NCI-H1694 (cell line): ENCODE results near the gene ZC3H18.

ENCODE experiments used
- DNase-seq: peaks from one replicate; lab custom pipeline; 2025; lab: John Stamatoyannopoulos, UW

Gene ZC3H18

DNA sequence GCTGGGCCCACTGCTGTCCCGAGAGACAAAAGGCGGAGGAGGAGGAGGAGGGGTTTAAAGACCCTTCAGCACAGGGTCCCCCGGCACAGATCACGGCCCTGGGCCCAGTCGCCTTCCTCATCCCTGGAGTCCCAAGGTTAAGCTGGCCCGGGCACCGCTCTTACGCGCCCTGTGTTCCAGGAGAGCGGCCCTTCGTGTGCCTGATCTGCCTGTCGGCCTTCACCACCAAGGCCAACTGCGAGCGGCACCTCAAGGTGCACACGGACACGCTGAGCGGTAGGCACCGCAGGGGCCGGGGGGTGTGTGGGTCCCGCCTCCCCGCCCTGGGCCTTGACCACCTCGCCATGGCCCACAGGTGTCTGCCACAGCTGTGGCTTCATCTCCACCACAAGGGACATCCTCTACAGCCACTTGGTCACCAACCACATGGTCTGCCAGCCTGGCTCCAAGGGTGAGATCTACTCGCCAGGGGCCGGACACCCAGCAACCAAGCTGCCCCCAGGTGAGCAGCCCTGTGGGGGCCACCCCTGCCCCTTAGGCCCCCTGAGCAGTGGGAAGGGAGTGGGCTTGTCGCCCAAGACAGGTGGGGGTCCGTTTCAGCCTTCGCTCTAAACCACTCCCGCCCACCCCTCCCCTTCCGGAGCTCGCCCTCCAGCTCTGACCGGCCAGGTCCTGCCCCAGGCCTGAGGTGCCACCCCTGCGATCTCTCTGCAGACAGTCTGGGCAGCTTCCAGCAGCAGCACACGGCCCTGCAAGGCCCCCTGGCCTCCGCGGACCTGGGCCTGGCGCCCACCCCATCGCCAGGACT is 37.6 kb upstream of the ZC3H18 start:
- no peak for DNase-seq

DNA sequence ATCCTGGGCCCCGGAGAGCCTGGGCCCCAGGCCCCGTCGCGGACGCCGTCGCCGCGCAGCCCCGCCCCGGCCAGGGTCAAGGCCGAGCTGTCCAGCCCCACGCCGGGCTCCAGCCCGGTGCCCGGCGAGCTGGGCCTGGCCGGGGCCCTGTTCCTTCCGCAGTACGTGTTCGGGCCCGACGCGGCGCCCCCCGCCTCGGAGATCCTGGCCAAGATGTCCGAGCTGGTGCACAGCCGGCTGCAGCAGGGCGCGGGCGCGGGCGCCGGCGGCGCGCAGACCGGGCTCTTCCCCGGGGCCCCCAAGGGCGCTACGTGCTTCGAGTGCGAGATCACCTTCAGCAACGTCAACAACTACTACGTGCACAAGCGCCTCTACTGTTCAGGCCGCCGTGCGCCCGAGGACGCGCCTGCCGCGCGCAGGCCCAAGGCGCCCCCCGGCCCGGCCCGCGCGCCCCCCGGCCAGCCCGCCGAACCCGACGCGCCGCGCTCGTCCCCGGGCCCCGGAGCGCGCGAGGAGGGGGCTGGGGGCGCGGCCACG is 36.8 kb upstream of the ZC3H18 start:
- no peak for DNase-seq

DNA sequence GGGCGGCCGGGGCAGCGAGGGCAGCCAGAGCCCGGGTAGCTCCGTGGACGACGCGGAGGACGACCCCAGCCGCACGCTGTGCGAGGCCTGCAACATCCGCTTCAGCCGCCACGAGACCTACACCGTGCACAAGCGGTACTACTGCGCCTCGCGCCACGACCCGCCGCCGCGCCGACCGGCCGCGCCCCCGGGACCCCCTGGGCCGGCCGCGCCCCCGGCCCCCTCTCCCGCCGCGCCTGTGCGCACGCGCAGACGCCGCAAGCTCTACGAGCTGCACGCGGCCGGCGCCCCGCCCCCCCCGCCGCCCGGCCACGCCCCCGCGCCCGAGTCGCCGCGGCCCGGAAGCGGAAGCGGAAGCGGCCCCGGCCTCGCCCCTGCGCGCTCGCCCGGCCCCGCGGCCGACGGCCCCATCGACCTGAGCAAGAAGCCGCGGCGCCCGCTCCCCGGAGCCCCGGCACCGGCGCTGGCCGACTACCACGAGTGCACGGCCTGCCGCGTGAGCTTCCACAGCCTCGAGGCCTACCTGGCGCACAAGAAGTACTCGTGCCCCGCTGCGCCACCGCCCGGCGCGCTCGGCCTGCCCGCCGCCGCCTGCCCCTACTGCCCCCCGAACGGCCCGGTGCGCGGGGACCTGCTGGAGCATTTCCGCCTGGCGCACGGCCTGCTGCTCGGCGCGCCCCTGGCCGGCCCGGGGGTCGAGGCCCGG is 36.1 kb upstream of the ZC3H18 start:
- no peak for DNase-seq

DNA sequence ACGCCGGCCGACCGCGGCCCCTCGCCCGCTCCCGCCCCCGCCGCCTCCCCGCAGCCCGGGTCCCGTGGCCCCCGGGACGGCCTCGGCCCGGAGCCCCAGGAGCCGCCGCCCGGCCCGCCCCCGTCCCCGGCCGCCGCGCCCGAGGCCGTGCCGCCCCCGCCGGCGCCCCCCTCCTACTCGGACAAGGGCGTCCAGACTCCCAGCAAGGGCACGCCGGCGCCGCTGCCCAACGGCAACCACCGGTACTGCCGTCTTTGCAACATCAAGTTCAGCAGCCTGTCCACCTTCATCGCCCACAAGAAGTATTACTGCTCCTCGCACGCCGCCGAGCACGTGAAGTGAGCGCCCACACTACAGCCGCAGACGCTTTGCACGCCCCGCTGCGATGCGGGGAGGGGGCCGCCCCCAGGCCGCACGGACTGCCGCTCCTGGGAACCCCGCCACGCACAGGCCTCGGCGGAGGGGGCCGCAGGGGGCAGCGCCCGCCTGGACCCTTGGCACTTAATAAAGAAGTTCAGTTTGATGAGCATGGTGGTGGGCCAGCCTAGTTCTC is 35.5 kb upstream of the ZC3H18 start:
- DNase-seq = no peak

DNA sequence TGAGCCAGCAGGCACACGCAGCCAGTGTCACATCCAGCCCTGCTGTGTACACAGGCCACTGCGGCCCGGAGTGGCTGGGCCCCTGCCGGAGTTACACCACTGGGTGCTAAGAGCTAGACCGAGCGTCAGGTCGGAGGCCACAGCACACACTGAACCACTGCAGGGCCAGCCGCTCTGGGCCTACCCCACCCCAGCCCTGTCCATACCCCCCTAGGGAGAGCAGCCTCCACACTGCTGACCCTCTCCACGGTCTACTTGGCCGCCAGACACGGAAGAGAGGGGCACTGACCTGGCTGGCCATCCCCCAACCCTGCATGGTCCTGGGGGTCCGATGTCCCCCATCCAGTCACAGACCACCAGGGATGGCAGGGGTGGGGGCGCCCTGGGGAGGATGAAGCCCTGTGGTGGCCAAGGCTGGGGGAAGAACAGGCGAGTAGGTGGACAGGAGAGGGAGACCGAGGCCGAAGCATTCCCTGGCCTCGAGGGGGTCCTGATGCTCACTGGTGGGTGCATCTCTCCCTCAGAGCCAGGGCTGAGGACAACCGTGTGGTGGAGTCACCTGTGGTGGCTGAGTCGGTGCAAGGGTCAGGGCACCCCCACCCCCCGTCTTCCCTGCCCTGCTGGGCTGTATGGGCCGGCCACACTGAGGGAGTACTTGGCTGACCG is 34.9 kb upstream of the ZC3H18 start:
- DNase-seq = no peak

DNA sequence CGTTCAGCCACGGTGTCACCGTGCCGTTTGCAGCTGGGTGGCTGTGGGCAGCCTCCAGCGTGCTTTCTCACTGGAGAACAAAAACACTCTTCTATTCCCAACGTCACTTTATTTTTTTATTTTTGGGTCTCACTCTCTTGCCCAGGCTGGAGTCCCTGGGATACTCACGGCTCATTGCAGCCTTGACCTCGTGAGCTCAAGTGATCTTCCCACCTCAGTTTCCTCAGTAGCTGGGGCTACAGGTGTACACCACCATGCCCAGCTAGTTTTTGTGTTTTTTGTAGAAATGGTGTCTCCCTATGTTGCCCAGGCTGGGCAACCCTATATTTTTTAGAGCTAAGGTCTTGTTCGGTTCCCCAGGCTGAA is 34.4 kb upstream of the ZC3H18 start:
- no peak for DNase-seq

DNA sequence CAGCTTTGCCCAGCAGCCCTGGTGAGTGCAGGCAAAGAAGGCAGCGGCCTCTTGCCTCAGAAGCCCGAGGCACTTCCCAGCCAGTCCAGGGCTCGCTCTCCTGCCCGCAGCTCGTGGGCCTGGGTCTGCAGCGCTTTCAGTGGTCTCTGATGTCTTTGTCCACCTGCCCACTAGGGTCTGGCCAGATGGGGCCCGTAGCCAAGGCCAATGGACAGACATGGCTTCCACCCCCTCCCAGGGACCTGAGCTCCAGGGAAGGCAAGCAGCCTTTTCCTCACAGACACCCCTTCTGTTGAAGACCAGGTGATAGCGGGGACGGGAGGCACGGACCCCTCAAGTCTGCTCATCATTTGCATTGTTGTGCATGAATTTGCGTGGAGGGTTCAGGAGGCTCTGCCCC is 33.7 kb upstream of the ZC3H18 start:
- no peak for DNase-seq

DNA sequence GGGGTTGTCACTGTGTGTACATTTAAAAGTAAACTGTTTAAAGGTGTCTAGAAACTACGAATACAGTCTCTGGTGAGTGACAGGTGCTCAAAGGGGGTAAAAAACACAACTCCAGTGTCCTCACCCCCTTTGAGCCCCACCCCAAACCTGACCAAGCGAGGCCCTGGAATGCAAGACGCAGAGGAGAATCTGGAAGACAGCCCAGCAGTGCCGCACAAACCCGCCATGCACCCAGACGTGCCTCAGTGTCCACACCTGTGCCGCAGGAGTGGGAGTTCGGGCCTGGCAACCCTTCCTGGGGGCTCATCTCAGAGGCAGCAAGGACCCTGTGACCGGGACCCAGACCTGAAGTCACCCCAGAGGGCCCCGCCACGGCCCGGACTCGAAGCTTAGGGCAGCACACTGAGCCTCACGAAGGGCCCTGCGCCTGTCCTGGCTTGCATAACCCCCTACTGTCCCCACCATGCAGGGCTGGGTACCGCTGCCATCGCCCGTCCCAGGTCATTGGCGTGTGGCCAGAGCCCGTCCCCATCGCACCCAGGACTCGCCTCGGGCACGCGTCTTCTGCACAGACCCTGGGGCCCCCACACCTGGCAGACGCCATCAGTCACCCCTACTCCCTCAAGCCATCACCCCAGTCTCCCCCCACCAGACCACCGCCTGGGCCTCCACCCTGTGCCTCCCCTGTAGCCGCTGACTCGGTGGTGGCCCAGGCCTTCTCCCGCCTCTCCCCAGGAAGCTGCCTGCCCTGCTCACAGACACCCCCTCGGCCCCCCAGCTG is 33.0 kb upstream of the ZC3H18 start:
- DNase-seq = no peak

DNA sequence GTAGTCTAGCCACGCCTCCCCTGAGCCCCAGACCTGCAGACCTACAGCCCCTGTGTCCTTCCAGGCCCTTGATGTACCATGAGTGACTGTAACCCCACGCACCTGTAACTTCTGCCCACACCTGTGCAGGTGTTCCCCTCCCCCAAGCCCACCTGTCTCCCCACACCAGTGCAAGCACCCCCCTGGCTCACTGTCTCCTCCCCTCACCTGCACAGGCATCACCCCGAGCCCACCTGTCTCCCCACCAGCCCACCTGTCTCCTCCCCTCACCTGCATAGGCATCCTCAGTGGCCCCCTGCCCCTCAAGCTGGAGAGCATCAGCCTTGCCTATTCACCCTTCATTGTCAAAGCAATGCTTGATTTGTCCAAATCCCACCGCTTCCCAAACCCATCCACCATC is 32.3 kb upstream of the ZC3H18 start:
- DNase-seq = no peak

DNA sequence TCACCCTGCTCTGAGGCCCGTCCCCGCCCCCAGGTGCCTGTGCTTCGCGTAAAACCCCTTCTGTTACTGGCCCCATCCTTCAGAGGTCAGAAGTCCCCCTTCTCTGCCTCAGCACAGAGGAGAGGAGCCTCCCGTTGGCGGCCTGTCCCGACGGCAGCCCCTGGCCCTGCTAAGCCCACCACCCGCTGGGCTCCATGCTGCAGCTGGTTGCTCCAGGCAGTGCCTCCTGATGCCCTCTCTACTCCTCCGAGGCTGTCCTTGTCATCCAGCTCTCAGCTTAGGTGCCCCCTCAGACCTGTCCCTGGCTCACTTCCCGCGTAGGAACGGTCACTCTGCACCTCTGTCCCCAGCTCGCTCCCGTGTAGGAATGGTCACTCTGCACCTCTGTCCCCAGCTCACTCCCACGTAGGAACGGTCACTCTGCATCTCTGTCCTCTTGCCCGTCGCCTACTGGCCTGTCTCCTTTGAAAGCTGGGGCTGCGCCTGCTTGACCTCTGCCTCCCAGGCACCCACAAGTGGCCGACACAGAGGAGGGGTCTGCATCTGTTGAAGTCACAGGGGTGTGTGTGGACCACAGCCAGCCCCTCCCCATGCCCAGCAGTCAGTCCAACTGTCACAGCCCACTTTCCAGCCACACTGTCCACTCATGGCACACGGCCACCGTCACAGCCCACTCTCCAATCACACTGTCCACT is 31.7 kb upstream of the ZC3H18 start:
- DNase-seq = no peak

DNA sequence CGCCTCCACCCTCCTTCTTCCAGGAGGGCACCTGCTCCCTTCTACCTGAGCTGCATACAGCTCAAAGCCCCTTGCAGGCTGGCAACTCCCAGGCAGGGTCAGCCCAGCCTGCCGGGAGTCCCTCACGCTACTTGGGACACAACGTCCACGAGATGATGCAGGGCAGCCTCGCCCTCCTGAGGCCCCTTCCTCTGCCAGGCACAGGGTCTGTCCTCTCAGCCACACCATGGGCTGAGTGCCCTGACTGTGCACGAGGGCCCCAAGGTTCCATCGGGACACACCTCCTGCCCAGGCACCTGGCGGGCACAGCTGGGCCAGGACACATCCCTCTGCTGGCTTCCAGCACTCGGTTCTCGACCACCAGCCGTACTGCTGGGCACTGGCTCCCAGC is 30.9 kb upstream of the ZC3H18 start:
- DNase-seq = no peak

DNA sequence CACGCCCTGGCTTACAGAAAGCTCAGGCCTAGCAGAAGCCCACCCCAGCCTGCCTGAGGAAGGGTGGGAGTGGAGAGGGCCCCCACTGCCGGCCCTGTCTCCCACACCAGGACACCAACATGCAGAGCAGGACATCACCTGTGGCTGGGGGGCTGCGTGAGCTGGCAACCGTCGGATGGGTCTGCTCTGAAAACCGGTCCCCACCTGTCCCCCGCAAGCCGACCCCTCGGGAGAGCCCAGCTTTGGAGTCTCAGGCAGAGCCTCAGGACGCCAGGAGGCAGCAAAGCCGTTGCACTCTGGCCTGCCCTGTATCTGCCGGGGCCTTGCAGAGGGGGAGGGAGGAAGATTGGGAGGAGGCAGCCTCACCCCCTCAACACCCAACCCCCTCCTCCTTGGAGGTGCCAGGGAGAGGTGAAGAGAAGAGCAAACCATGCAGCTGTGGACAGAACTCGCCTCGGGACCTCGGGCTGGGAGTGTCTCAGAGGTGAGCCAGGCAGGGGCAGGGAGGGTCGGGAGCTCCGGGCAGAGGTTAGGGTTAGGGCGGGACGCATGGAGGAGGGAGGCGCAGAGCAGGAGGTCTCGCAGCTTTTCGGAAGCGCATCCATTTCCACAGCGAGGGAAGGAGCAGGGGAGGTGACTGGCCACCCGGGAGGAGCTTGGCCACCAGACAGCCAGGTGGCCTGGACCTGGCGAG is 30.4 kb upstream of the ZC3H18 start:
- DNase-seq = no peak

DNA sequence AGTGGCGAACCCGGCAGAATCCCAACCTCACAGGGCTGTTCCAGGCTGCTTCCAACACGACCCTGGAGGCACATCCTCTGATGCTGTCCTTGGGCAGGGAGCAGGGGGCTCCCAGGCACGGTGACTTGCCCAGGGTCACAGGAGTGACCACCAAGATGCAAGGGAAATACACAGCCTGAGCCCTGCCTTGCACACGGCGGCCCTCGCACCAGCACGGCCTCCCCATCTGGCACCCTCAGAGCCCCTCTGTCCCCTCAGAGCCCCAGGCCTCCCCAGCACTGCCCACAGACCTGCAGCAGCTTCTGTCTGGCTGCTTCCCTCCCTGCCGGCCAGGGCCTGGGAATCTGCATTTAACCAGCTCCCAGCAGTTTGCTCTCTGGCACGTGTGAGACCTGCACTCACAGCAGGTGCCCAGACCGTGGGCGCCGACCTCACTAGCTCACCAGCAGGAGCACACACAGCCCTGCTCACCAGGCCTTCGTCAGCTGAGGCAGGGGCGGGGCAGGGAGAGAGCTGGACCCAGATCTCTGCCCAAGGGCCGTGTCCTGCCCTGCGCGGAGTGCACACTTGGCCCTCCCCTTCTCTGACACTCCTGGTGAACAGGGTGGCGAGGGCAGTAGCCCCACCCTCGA is 29.7 kb upstream of the ZC3H18 start:
- DNase-seq = no peak

DNA sequence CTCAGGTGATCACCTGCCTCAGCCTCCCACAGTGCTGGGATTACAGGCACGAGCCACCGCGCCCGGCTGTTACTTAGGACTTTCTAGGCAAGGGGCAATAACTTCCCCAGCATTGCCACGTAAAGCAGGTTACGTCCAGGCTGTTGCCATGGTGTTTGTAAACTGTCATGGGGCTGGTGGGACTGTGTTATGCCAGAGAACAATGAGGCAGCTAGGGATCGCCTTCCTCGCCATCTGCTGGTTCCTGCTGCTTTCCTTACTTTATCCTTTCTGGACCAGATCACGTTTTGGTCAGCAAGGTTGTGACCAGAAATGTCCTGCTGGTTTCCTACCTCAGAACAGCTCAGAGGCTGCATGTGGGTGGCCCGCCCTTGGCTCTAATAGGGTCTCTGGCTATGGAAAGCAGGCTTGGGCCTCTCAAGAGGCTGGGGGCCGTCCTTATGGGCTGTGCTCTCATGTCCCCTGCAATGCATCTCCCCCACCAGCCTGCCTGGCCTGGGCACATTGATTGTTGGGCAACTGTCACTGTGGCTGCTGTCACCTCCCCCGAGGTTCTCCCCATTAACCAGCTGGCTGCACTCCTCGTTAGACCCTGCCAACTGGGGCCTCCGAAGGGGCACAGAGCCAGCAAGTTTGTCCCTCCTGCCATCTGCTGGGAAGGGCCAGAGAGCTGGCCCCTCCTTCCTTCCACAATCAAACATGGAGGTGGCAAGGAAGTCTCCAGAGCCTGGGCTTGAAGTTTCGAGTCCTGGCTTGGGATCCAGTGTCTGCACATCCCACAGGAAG is 28.2 kb upstream of the ZC3H18 start:
- DNase-seq = peak; percentile 26

DNA sequence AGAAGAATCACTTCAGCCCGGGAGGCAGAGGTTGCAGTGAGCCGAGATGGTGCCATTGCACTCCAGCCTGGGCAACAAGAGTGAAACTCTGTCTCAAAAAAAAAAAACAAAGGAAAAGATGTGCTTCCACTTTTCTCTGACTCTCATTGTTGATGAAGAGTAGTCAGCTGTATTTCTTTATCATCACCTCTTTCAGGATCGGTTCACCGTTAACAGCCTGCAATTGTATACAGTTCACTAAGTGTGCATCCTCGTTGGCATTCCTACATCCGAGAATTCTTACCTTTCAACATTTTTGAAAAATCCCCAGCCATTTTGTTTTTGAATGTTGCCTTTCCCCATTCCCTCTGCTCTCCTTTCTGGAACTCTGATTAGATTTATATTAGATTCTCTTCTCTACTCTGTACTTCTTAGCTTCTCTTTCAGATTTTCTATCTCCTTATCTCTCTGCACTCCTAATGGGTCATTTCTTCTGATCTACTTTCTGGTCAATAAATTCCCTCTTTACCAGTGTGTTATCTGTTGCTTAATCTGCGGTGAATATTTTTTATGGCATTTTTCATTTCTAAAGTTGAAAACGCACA is 26.9 kb upstream of the ZC3H18 start:
- DNase-seq = no peak

DNA sequence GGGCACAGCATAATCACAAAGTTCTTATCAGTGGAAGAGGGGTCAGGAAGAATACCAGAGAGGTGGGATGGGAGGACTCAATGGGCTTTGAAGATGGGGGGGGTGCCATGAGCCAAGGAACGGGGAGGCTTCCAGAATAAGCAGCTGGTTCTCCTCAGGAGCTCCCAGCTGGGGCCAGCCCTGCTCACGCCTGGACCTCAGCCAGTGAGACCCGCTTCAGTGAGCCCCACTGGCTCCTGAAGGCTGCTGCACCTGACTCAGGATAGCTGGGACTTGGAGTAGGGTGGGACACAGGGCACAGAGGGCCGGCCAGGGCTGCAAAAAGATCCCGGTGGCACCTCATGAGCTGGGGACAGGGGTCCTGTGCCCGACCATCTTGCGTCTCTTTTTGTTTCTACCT is 24.4 kb upstream of the ZC3H18 start:
- no peak for DNase-seq

DNA sequence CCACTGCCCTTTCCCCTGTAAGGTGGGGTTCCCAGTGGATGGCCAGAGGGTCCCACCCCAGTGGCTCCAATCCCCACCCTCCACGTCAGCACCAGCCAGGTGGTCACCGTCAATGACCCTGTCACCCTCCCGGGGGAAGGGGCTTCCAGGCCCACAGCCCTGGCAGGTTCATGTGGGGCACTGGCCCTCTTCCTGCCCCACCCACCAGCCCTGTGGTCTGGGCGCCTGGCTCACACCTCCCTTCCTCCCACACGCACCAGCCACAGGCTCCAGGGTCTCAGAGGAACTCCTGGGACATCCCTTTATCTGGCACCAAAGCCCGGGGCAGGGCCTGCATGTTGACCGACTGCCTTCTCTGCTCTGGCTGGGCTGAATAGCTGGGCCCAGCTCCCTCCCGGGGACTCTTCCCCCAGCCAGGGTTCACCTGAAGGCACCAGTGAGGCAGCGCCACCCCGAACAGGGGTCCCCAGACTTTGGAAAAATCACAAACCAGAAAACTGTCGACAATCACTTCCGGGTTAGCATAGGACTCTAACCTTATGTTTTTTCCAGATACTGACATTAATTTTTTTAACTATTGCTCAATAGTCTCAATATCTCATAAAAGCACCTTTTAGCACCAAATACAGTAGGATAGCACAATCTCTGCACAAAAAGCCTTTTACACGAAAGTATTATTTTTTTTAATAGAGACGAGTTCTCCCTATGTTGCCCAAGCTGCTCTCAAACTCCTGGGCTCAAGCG is 21.9 kb upstream of the ZC3H18 start:
- no peak for DNase-seq

DNA sequence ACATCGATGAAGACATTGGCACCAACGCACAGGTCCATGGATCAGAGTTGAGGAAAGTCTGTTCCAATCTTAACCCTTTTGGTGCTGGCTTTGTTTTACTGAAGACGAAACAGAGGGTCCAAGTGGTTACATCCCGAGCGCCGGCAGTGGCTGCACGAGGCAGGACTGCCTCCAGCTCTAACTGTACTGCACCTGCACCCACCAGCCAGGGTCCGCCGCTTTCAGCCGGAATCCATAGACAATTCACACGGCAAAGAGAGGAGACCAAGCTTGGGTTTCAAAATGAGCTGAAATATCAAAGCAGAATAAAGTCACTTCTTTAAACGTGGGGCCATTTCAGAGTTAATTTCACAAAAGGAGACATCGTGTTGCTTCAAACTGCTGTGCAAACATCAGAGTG is 21.2 kb upstream of the ZC3H18 start:
- no peak for DNase-seq
